CD14-positive monocyte (primary cell): ENCODE results near the gene ABCA6. TPM values are rescaled to one million over a fixed set of nuclear protein-coding genes. Genes with fewer than 3 reads are reported as not detected.

Experiments
- DNase-seq, 3 donors: peaks; one replicate each; pipeline ENCODE4 v3.0.0-alpha.2; 2011 to 2022
- H2AFZ ChIP-seq: 2 replicates; pipeline ENCODE4 v1.6.0; 2012; ENCODE audit warnings: mild to moderate bottlenecking, low read depth, low read length, inconsistent platforms; ENCODE audit not compliant: insufficient read depth, poor library complexity, severe bottlenecking
- H3K27ac ChIP-seq, 2 donors: 1 replicate in 1 of 2; 2 replicates in 1 of 2; pipeline ENCODE4 v1.5.1; 2012 to 2013; ENCODE audit warnings: low read length in 2 of 2, control low read depth in 1 of 2, inconsistent platforms in 1 of 2, low read depth in 1 of 2, mild to moderate bottlenecking in 1 of 2
- H3K27me3 ChIP-seq, 2 donors: one replicate each; pipeline versions ENCODE4 v1.6.0 to v1.6.1; 2011 to 2013; ENCODE audit warnings: low read length in 2 of 2; ENCODE audit not compliant: control insufficient read depth in 2 of 2, insufficient read depth in 2 of 2
- H3K36me3 ChIP-seq, 2 donors: replicated peaks in 1 of 2; 1 replicate in 1 of 2; 2 replicates in 1 of 2; pipeline versions ENCODE4 v1.5.1 to v1.6.1; 2012 to 2013; ENCODE audit warnings: low read length in 2 of 2, control low read depth in 1 of 2, inconsistent platforms in 1 of 2, mild to moderate bottlenecking in 1 of 2; ENCODE audit not compliant: insufficient read depth in 2 of 2, control insufficient read depth in 1 of 2
- H3K4me1 ChIP-seq, 2 donors: 1 replicate in 1 of 2; 2 replicates in 1 of 2; pipeline versions ENCODE4 v1.5.1 to v1.6.1; 2012 to 2013; ENCODE audit warnings: low read length in 2 of 2, control low read depth in 1 of 2, inconsistent platforms in 1 of 2, mild to moderate bottlenecking in 1 of 2, moderate library complexity in 1 of 2; ENCODE audit not compliant: insufficient read depth in 2 of 2, control insufficient read depth in 1 of 2
- H3K4me2 ChIP-seq: replicated peaks from 2 replicates; pipeline ENCODE3; 2012; ENCODE audit warnings: low read length, moderate library complexity, mild to moderate bottlenecking; ENCODE audit not compliant: poor library complexity, severe bottlenecking; ENCODE audit errors: extremely low read depth
- H3K4me3 ChIP-seq, 3 experiments: fragments of 200-600 bp in 1 of 3; sonication (generic) in 1 of 3; replicated peaks in 1 of 3; 1 replicate in 2 of 3; 2 replicates in 1 of 3; pipeline ENCODE4 v1.5.1; 2011 to 2013; ENCODE audit warnings: low read length in 3 of 3, mild to moderate bottlenecking in 3 of 3, control low read depth in 2 of 3, low read depth in 2 of 3, inconsistent platforms in 1 of 3, moderate library complexity in 1 of 3
- H3K79me2 ChIP-seq: 2 replicates; pipeline ENCODE4 v1.6.0; 2012; ENCODE audit warnings: mild to moderate bottlenecking, control low read depth, inconsistent platforms, low read length, moderate library complexity; ENCODE audit not compliant: insufficient read depth
- H3K9ac ChIP-seq: 2 replicates; pipeline ENCODE4 v1.6.0; 2017; ENCODE audit warnings: low read length, mild to moderate bottlenecking; ENCODE audit not compliant: insufficient read depth, poor library complexity, severe bottlenecking
- H3K9me3 ChIP-seq, 2 donors: replicated peaks in 1 of 2; 1 replicate in 1 of 2; 2 replicates in 1 of 2; pipeline versions ENCODE4 v1.5.1 to v1.6.1; 2012 to 2013; ENCODE audit warnings: low read length in 2 of 2, control low read depth in 1 of 2; ENCODE audit not compliant: control insufficient read depth in 1 of 2, insufficient read depth in 1 of 2
- H4K20me1 ChIP-seq: 2 replicates; pipeline ENCODE4 v1.6.0; 2012; ENCODE audit warnings: mild to moderate bottlenecking, low read length, control low read depth, moderate library complexity; ENCODE audit not compliant: insufficient read depth
- H3K27ac Mint-ChIP-seq, 7 donors: one replicate each; pipeline ENCODE4 v1.8.0; 2020; ENCODE audit warnings: mild to moderate bottlenecking in 7 of 7, mixed read lengths in 7 of 7, moderate library complexity in 6 of 7, inconsistent platforms in 2 of 7
- H3K27me3 Mint-ChIP-seq, 3 donors: one replicate each; pipeline ENCODE4 v1.8.0; 2021 to 2022; ENCODE audit warnings: low read depth in 3 of 3, mild to moderate bottlenecking in 3 of 3, mixed read lengths in 3 of 3, moderate library complexity in 3 of 3, inconsistent platforms in 1 of 3
- H3K36me3 Mint-ChIP-seq, 2 donors: one replicate each; pipeline ENCODE4 v1.8.0; 2020; ENCODE audit warnings: mixed read lengths in 2 of 2, inconsistent platforms in 1 of 2, mild to moderate bottlenecking in 1 of 2
- H3K4me1 Mint-ChIP-seq: one replicate; pipeline ENCODE4 v1.8.0; 2020; ENCODE audit warnings: mild to moderate bottlenecking, mixed read lengths
- H3K4me3 Mint-ChIP-seq, 2 donors: one replicate each; pipeline ENCODE4 v1.8.0; 2020; ENCODE audit warnings: mild to moderate bottlenecking in 2 of 2, mixed read lengths in 2 of 2, moderate library complexity in 1 of 2
- H3K9me3 Mint-ChIP-seq, 7 donors: one replicate each; pipeline ENCODE4 v1.8.0; 2020 to 2022; ENCODE audit warnings: mixed read lengths in 7 of 7, mild to moderate bottlenecking in 6 of 7, moderate library complexity in 6 of 7, inconsistent platforms in 2 of 7
- whole genome bisulfite sequencing: methylation state at CpG from one replicate; pipeline ENCODE4 v1.1.5; 2013; ENCODE audit warnings: missing lambda C conversion rate; ENCODE audit not compliant: insufficient coverage; 5-methylcytosine and 5-hydroxymethylcytosine counted together
- intact Hi-C, 2 donors: fragments of 100-400 bp; cut with micrococcal nuclease; formaldehyde crosslinking; loops; one replicate each; pipeline versions ENCODE4 v1.15.0 to v1.15.1; 2023
- polyA plus RNA-seq, 3 donors: library from polyadenylated mRNA; depleted of rRNA in 1 of 3; unstranded in 2 of 3; stranded (reverse) in 1 of 3; fragments of 300-500 nt in 2 of 3; fragments of >200 nt in 1 of 3; fragmentation: Illumina TruSeq in 2 of 3; gene quantifications; 1 replicate in 2 of 3; 2 replicates in 1 of 3; pipeline ENCODE4 v1.2.3, GENCODE V29; 2012 to 2021
- TF ChIP-seq, protein P1 (sequence below): fragments of 200-600 bp; IDR thresholded peaks from one replicate; pipeline ENCODE4 v1.8.0; 2022; ENCODE audit warnings: antibody characterized with exemption, mild to moderate bottlenecking

Gene ABCA6
- polyA plus RNA-seq, 3 donors, result 0.52 to 0.93 (median 0.76) TPM

DNA sequence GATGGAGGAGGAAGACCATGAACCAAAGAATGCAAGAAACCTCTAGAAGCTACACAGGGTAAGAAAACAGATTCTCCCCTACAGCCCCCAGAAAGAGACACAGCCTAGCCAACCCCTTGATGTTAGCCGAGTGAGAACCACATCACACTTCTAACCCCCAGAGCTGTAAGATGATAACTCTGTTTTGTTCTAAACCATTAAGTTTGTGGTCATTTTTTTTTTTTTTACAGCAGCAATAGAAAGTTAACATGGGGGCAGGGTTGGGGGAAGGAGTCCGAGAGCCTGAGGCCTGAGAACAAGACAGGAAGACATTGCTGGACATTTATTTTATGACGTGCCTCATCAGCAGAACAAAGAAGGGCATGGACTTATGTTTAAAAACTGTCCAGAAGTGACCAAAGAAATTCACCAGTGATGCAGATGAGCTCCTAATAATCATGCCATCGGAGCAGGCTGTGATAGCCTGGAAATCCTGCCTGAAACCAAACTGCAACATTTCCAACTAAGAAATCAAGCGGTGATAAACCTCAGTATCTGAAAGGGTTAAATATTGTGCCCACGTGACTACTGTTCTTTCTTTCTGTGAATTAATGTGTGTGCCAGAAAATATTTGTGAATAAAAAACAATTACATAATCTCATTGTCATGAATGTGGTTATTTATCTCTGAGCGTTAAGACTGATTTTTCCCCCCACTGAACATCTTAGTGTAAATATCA is 82.1 kb downstream of the ABCA6 start:
- Mint-ChIP-seq H3K4me3 (no peak overlapping the region), H3K4me1 (peaks cover 30% of the 10 kb centered on the region), H3K36me3 (no peaks in the 10 kb centered on the region), H3K27ac (no peak overlapping the region), H3K27me3 (no peaks in the 10 kb centered on the region), H3K9me3 (peaks cover 0 to 12% (median 6%) of the 10 kb centered on the region in 7 donors)
- DNase-seq, result no peak
- no peak overlapping the region for H3K4me2 ChIP-seq
- H2AFZ ChIP-seq, result no peak overlapping the region
- no peak overlapping the region for H3K4me3 ChIP-seq
- WGBS, result 83% methylated on average over 1 of the region's 7 CpGs
- H3K4me1 ChIP-seq, result peaks cover 18 to 24% of the 10 kb centered on the region in 2 donors
- TF ChIP-seq, protein P1, sequence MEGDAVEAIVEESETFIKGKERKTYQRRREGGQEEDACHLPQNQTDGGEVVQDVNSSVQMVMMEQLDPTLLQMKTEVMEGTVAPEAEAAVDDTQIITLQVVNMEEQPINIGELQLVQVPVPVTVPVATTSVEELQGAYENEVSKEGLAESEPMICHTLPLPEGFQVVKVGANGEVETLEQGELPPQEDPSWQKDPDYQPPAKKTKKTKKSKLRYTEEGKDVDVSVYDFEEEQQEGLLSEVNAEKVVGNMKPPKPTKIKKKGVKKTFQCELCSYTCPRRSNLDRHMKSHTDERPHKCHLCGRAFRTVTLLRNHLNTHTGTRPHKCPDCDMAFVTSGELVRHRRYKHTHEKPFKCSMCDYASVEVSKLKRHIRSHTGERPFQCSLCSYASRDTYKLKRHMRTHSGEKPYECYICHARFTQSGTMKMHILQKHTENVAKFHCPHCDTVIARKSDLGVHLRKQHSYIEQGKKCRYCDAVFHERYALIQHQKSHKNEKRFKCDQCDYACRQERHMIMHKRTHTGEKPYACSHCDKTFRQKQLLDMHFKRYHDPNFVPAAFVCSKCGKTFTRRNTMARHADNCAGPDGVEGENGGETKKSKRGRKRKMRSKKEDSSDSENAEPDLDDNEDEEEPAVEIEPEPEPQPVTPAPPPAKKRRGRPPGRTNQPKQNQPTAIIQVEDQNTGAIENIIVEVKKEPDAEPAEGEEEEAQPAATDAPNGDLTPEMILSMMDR, result no peak
- no peaks in the 10 kb centered on the region for H3K36me3 ChIP-seq
- no peaks in the 10 kb centered on the region for H4K20me1 ChIP-seq
- no peak overlapping the region for H3K27ac ChIP-seq
- intact Hi-C loops, result no loop called here
- H3K9ac ChIP-seq, result no peak overlapping the region
- no peaks in the 10 kb centered on the region for H3K9me3 ChIP-seq
- no peaks in the 10 kb centered on the region for H3K79me2 ChIP-seq
- no peaks in the 10 kb centered on the region for H3K27me3 ChIP-seq

DNA sequence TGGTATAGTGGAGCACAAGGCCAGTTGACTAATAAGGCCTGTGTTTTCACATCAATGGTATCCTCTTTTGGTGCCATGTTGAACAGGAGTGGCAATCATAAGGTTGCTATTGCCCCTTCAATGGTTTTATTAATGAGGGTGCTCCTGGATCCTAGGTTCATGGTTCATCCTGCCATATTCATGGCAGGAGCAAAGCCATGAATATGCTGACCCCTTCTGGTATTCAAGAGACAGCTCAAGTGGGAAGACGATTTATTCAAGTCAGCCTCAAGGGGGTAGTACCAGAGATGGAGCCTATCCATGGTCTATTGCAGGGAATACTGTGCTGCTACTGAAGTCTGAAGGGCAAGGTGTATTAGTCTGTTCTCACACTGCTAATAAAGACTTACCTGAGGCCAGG is 83.5 kb downstream of the ABCA6 start:
- Histone ChIP-seq H3K27me3 (no peaks in the 10 kb centered on the region), H3K9me3 (no peaks in the 10 kb centered on the region), H3K4me1 (peaks cover 4 to 11% of the 10 kb centered on the region in 2 donors), H3K4me2 (no peak overlapping the region), H3K4me3 (no peak overlapping the region), H4K20me1 (no peaks in the 10 kb centered on the region), H3K36me3 (no peaks in the 10 kb centered on the region), H3K9ac (no peak overlapping the region), H2AFZ (no peak overlapping the region), H3K27ac (no peak overlapping the region), H3K79me2 (no peaks in the 10 kb centered on the region)
- TF ChIP-seq, protein P1, result no peak
- no CpG with 5 or more reads among the region's 1 CpG for WGBS
- peaks cover 0 to 14% (median 6%) of the 10 kb centered on the region in 7 donors for H3K9me3 Mint-ChIP-seq
- no peaks in the 10 kb centered on the region for H3K36me3 Mint-ChIP-seq
- H3K27ac Mint-ChIP-seq, result no peak overlapping the region
- no peak overlapping the region for H3K4me3 Mint-ChIP-seq
- H3K4me1 Mint-ChIP-seq, result peaks cover 17% of the 10 kb centered on the region
- intact Hi-C loops, result no loop called here
- H3K27me3 Mint-ChIP-seq, result no peaks in the 10 kb centered on the region
- DNase-seq, result no peak
